GM19455 (cell line): ENCODE measurements around the gene GTF2E1.
A peak's percentile ranks its signal among the peaks of the same experiment; 100 is the strongest.
"Not testable (repeated sequence)": the region's sequence is repeated elsewhere in the genome, so short reads cannot be mapped to it uniquely, and the experiment has no call there.

Experiments used
- ATAC-seq: cut with Tn5 transposase; IDR thresholded peaks from one replicate; pipeline ENCODE4 v1.9.1; 2021; ENCODE audit not compliant: unreplicated experiment

GTF2E1 gene

DNA sequence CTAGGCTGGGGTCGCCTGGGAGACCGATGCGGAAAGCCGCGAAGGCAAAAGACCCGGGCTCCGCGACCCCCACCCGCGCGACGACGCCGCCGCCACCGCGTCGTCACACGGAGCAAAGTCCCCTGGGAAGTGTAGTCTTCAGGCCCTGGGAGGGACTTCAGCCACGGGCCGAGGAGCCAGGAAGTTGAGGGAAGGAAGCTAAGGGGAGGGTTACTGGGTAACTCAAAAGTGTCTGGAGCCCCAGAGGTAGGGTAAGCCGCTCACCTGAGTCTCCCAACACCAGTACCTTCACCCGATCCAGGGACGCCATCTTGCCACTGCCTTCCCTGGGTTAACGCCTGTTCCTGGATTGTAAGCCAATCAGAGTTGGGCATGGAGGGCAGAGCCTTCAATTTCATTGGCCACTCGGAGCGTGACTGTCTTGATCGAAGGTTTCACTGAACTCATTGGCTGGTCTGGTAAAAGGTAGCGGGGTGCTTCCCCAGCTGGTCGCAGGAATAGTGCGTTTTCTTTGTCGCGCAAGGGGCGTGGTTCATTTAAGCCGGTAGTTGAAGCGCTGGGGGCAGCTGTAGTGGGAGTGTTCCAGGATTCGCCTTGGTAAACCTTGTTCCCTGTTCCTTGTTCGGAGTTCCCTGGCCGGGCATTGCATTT, at the start of gene GTF2E1, which contains the start of gene RABL3:
Gene GTF2E1, plus strand, starts transcription at position 547 of the 651 bp plus-strand sequence. CDS start 7,809 bp downstream, outside the sequence.
Gene RABL3, minus strand, starts transcription at position 319 of the 651 bp plus-strand sequence. Its CDS starts 9 bp downstream, at position 310.
- ATAC-seq: peak; percentile 99

DNA sequence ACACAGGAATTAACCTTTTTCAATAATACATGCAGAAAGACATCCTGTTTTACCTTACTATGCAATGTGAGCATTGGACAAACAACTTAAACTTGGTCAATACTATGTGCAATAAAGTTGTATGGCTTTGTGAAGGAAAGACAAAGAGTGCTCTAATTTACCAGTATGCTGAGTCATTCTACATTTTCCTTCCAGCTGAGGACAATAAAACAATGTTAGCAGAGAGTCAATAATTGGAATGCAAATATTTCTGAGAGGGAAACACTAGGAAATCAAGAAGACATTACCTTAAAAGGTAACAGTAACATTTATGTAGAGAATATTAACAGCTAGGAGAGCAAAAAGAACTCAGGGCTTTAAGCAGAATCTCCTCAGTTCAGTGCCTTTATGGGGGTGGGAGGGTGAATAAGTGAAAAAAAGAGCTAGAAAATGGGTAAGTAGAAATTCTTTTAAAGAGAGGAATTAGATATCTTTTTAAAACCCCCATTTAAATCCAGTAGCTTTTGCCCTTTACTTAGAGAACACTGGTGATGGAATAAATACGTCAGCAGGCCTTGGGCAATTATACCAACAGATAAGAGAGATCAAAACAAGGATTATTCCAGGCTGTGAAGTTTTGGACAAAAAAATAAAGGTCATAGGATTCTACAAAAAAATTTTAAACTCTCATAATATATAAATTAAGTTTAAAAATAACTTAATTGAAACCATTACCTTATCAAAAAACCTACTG, 48.9 kb upstream of the GTF2E1 start:
- no peak for ATAC-seq

DNA sequence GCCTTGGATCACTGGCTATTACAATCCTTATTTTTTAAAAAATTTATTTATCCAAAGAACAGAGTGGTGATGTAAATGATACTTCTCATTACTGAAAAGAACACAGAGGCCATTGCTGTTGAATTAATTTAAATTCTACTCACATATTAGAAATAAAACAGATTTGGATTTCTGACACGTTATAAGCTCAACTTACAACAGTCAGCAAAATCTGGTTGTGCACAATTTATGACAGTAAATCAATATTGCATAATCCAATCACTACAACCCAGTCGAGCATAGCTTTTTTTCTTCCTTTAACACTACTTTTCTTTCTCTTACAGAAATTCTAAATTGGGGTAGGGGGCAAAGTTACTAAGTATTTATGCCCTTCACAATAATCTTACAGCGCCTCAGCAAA, 43.2 kb upstream of the GTF2E1 start:
- ATAC-seq: no peak

DNA sequence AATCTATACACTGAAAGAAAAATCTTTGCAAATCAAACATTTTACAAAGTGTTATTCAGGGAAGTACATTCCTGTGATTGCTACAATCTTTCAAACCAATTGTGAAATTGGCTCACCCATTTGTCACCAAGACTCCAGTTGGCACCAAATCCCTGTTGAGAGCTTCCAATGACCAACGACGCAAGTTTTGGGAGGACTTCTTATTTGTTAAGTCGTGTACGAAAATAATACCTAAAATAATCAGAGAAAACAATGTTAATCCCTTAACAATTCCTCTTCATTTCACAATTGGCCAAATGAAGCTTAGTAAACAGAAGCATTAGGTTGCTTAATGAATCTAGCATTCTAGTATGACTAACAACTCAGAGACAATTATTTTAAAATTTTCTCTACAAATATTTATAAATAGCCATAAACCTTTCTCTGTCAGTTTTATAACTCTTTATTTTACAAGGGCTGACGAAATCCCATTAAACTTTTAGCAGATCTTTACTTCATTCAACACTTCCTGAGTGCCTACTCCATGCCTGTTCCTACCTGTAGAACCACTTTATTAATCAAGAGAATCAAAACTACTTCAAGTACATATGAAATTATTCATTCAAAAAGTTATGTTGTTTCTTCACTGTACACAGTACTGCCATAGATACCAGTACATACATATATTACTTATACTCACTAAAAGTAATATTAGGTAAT, 36.5 kb upstream of the GTF2E1 start:
- ATAC-seq: no peak

DNA sequence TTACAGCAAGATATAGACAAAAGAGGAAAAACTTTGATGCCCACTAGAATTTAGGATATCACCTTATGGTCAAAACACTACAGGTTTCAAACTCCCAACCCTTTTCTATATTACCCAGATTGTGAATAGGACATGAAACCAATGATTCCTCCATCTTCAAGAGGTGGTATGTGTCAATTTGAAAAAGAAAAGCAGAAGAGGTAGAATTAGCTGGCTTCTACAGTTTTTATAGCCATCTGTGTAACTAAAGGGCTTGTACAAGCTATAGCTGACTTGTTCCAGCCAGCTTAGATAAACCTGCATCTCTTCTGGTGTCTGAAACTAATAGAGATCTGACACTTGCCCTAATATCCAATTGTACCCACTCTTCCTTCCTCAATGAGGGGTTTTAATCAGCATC, 35.6 kb upstream of the GTF2E1 start:
- ATAC-seq: no peak

DNA sequence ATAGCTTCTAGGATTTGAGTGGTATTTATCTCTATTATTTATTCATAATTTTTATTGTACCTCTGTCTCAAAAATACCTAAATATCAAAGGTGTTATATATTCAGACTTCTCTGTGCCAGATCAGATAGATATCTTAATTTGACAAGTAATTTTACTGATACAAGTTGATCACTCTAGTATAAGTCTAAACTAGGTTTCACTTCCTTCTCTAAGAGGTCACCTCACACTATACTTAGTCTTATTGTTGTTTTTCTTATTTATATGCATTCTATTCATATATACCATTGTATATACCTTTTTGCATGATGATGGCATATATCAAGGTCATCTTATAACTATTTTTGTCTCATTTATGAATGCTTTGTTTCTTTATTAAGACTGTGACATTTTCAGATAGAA, 34.1 kb upstream of the GTF2E1 start:
- ATAC-seq: no peak

DNA sequence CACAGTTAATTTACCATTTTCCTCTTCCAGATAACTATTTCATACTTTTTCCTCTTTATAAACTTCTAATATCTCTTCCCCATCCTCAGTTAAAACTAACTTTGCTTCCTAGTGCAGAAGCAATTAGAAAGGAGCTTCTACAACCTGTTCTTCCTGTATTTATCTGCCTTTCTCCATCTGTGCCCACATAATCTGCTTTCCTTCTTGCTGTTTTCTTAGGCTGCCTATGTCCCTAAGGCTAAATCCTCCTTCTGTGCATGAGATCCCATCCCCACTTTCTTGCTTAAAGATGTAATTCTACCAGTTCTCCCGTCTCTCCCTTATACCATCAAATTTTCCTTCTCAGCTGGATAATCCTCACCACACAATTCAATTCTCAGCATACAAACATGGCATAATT, 32.2 kb upstream of the GTF2E1 start:
- no peak for ATAC-seq

DNA sequence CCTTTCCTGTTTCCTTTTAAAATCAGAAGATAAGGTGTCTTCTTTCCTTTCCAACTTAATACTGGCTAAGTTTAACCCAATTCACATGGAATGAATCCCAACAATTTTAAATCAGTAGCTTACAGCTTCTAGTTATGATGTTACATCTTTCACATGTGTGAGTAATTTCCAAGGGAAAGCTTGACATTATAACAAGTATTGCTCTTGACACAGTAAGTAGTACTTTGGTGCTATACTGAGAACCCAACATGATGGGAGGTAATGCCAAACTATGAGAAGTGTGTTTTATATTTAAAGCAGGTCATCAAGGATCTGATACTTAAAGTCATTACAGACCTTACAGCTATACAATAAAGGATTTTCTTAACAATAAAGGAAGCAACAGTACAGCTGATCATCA, 29.3 kb upstream of the GTF2E1 start:
- no peak for ATAC-seq

DNA sequence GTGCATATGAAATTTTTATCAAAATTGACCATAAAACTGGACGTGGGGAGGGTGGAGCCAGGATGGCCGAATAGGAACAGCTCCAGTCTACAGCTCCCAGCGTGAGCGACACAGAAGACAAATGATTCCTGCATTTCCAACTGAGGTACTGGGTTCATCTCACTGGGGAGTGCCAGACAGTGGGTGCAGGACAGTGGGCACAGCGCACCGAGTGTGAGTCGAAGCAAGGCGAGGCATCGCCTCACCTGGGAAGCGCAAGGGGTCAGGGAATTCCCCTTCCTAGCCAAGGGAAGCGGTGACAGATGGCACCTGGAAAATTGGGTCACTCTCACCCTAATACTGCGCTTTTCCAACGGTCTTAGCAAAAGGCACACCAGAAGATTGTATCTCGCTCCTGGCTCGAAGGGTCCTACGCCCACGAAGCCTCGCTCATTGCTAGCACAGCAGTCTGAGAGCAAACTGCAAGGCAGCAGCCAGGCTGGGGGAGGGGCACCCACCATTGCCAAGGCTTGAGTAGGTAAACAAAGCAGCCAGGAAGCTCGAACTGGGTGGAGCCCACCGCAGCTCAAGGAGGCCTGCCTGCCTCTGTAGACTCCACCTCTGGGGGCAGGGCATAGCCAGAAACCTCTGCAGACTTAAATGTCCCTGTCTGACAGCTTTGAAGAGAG, 23.2 kb upstream of the GTF2E1 start:
- not testable (repeated sequence) for ATAC-seq

DNA sequence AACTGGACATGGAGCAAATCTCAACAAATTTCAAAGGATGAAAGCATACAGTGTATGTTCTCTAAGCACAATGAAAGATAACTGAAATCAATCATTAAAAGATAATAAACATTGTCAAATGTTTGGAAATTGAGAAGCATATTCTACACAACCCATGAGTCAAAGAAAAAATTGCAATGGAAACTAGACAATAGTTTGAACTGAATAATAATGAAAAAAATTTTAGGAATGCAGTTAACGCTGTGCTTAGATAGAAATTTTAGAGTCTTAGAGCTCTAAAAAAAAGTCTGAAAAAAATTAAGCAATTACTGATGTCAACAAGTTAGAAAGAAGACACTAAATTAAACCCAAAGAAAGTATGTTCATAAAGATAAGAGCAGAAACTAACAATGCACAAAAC, 15.8 kb upstream of the GTF2E1 start:
- no peak for ATAC-seq

DNA sequence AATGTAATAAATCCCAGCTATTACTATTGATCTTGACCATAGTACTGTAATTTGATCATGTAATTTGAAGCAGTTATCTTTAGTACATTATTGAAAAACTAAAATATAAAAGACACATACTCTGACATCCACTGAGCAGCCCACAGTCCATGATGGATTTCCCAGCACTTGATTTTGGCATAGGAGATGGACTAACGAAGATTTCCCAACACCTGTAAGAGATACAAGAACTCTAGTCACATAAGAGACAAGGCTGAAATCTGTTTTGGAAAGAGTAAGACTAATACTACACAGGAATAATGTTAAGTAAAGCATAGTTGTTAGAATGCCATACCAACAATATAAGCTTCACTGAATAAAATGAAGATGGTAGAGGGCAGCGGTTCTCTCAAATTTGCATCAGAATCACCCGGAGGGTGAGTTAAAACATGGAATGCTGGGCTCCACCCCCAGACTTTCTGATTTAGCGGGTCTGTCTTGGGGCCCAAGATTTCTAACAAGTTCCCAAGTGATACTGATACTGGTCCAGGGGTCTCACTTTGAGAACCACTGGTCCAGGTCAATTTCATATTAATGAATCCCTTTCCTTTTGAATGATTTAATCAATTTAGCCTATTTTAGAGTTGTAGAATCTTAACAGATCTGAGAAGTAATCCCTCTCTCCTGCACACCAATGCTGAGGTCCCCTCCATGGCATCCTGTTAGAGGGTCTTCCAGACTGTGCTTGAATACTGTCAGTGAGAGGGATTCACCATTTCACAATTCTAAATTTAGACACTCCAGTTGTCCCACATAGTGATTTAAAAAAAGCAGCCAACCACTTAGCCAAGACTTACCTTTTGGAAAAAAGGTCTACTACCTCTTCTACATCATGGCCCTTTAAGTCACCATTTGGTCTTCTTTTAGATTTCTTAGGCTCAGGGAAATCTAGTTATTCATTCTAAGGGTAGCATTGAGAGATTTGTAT, 11.7 kb upstream of the GTF2E1 start:
- no peak for ATAC-seq

DNA sequence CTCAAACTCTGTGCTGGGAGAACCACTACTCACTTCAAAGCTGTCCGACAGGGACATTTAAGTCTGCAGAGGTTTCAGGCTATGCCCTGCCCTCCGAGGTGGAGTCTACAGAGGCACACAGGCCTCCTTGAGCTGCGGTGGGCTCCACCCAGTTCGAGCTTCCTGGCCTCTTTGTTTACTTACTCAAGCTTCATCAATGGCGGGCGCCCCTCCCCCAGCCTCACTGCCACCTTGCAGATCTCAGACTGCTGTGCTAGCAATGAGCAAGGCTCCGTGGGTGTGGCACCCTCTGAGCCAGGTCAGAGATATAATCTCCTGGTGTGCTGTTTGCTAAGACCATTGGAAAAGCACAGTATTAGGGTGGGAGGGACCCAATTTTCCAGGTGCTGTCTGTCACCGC, 4.5 kb upstream of the GTF2E1 start:
- not testable (repeated sequence) for ATAC-seq

DNA sequence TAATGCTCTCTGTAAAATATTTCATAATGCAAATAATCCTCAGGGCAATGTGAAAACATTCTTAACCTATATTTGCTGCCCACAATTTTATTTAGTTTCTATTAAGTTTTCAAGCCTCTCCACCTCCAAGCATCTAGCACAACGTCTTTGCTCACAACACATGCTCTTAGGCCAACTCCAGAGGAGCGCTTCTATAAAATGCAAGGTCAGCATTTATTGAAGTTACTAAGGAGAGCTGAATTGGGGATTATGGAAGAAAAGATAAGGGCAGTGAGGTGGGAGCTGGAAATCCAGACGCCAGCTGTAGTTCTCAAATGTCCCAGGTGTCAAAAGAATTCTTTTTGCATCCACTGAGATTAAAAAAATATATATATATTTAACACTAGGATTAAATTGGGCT, 1.2 kb upstream of the GTF2E1 start:
- ATAC-seq: no peak

DNA sequence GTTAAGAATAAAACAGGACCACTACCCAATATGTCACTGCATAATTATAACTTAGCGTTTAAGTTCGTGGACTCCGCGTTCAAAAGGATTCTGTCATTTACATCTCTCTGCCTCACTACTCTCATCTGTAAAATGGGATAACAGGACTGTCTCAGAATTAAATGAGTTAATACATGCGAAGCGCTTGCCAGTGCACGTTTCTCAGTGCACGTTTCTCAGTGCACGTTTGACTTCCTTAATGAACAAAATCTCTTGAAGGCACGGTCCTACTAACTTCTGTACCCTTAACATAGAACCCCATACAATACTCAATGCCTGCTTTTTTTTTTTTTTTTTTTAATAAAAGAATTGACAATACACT, 727 bp upstream of the GTF2E1 start:
- peak; percentile 21 for ATAC-seq

DNA sequence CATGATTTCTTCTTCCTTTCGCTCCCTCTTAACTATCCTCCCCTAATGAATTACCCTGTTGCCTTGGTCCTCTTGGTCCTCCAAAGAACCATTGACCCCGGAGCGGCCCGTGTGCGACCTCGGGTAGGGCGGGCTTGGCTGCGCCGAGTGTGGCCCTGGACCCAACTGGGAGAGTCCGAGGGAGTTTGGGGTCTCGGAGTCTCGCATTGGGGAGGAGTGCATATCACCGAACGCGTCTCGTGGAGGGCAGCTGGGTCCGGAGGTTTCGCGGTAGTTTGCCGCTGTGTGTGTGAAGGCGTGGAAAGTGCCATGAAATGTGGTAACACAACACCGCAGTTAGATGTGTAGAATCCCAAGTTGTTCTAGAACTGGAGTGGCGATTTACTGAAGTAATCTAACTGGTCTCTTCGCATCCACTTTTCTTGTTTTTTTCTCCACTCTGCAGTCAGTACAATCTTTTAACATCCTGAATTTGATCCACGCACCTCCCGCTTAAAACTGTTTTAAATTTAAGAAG, 363 bp downstream of the GTF2E1 start:
- ATAC-seq: peak; percentile 28

DNA sequence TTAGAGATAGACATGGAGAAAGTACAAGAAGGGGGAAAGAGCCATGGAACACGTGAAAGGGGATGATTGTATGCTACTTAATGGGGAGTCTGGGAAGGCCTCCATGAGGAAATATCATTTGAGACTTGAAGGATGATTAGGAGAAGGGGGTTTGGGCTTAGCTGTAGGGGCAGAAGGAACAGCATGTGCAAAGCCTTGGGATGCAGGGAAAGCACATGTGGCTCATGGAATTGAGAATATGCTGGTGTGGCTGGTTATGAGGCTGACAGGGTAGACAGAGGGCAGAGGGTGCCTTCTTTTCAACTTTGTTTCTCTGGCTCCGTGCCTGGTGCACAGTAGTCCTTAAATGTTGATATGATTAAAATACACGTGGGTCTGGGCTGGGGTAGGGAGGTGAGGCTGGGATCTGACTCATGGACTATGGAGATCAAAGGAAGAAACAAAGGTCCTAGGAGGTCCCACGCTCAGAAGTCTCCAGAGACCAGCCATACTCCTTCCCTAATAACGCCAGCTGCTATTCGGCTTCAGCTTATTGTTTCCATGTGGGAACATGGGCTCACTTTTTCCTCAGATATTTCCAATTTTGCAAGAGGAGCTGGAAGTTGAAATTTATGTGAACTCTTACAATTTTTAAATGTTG, 1.1 kb downstream of the GTF2E1 start:
- ATAC-seq: no peak

DNA sequence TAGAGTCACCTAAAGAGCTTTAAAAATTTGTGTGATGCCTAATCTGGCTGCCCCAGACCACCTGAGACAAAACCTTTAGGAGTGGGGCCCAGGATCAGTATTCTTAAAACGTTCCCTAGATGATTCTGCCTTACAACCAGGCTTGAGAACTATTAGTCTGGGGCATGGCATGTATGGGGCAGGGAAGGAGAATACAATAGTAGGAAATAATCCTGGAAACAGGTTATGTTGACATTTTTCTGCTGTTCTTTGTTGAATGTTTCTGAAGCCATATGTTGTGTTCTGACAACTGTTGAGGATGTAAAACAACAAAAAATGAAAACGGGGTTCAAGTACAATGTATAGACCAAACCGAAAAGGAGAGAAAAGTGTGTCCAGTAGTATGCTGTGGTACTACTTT, 2.9 kb downstream of the GTF2E1 start:
- ATAC-seq: no peak

DNA sequence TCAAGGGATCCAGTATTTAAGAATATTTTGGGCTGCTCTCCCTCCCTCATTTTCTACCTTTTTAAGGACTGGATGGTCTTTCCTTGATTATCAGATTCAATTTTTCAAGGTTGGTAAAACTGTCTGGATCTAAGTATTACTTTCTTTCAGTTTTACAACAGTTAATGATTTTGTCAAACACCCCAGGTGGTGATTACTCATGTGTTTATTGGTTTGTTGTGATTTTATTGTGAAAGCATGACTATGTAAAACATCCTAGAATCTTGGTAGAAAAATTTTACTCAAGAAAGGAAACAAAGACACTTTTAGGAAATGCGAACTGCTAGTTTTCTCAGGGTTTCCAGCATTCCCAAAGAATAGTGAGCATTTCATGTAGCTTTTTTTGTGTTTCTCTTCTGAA, 7.3 kb downstream of the GTF2E1 start:
- ATAC-seq: no peak

DNA sequence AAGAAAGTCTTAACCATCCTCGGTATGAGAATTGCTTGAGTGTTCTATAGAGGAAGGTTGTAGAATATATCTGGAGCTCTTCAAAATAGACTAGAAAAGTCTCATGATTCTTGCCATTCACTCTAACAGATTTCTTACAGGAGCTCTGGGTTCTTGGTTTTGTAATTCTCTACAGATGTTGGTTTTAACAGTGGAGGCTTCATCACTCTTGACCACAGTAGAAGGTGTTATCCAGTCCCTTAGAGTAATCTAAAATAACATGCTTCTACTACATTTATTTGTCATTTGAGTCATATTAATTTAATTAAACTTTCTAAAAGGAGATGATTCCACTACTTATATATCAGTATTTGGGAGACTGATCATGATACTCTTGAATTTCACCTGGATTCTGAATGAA, 9.7 kb downstream of the GTF2E1 start:
- ATAC-seq: no peak

DNA sequence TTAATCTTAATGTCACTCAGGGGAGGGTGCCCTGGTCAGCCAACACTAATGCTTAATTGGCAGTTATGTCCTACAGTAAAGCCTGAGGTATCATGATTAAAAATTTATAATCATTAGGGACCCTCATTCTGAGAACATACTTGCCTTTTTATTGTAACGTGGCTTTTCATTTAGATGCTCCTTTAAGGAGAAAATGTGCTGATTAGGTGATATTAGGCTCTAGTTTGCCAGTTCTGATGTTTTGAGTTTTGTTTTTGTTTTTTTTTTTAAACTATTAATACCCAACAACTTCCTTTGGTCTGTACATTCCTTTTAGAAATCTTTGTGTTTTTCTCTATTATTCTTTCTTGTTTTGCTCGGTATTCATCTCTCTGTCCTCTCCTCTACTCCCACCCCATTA, 10.3 kb downstream of the GTF2E1 start:
- ATAC-seq: no peak
